HG02759 (cell line): ENCODE measurements around the gene SGPP2.

ENCODE experiments used
- ATAC-seq: cut with Tn5 transposase; IDR thresholded peaks from one replicate; pipeline ENCODE4 v1.9.1; 2021; ENCODE audit warnings: mild to moderate bottlenecking, moderate library complexity; ENCODE audit not compliant: unreplicated experiment

The SGPP2 gene

DNA sequence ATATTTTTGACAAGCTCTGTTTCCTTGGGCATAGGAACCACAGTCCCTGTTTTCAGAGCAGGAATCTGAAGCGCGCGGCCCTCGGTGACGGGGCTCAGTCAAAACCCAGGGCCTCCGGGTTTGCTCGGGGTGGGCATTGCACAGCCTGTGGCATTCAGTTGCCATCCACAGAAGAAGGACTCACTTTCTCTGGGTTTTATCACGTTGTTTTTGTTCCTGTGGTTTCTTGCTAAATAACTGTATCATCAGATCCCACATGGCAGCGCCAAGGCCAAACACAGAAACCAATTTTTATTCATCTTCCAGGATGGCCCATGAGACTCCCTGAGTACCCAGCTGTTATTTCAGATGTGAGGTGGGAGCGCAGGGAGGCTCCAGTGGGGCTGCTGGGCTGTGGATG is 35.6 kb downstream of the SGPP2 start:
- ATAC-seq, result no peak

DNA sequence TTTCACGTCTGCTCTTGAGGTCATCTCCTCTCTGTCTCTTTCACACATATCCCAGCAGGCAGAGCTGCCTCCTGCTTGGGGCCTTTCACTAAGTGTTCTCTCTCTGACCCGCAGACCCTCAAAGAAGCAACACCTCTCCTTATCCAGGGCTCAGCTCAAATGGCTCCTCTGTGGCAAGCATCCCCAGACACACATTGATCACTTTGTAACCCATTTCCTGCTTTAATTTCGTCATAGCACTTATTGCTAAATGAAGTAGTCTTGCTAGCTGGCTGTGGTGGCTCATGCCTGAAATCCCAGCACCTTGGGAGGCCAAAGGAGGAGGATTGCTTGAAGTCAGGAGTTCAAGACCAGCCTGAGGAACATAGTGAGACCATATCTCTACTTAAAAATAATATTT is 41.4 kb downstream of the SGPP2 start:
- no peak for ATAC-seq

DNA sequence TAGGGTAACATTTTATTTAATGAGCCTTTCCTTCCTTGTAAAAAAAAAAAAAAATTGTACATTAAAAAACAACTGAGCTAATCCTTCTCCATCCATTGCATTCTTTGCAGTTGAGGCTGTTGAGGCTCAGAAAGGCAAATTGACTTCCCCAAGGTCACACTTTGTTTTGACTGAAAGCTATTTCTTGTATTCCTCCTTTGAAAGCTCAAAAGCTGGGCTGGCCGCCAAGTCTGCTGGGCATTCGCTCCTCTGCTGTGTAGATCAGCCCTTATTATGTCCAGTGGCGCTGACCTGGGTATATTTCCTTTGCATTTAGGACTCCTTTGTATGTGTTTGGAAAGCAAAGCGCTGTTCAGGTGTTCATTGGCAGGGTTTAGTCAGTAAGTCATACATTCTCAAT is 44.0 kb downstream of the SGPP2 start:
- ATAC-seq, result no peak

DNA sequence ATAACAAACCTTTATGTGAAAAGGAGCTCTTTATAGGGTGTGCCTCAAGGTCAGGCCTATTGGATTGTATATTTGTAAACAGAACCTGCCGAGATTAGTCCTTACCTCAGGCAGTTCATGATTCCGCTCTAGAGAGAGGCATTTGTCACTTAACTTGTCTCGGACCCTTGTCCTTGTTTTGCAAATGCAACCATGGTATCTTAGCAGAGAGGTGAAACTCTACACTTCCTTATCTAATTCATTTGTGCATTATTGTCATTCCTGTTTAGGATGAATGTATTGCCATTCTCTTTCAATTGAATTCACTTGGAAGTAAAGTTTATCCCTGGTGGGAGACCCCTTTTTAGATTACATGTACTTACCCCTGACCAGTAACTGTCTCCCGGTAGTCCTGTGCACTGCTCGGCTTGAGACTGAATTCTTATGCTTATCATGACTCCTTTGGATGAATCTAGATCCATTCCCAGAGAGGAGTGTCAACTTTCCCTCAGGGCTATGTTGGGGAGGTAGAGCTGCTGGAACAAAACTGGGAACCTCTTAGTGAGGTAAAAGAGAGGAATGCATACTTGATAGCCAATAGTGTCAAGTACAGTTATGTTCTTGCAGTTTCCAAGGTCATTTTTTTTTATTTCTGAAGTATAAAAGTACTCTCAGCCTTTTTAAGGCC is 46.6 kb downstream of the SGPP2 start:
- no peak for ATAC-seq

DNA sequence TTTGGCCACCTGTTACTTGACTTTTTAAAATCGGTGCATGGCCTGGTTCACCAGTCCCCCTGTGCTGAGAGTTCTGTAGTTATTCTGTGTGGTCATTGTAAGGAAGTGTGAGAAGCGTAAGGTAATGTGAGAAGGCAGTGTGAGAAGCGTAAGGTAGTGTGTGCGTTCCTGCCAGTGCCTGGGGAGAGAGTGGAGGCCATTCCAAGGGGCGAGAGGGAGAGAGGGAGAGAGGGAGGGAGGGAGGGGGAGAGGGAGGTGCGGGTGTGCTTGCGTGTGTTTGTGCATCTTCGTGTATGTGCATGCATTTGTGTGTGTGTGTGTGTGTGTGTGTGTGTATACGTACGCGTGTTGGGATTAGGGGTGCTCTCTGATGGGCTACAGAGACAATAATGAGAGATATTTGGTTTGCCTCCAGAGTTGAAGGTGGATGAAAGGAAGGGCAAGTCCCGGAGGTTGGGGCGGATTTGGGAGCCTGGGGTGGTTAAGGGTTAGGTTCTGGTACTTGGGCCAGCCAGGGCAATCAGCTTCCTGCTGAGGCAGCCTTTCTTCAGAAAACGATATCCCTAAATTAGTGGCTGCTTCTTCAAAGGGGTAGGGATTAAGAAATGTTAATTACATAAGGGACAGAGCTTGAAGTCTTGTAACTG is 53.7 kb downstream of the SGPP2 start:
- no peak for ATAC-seq

DNA sequence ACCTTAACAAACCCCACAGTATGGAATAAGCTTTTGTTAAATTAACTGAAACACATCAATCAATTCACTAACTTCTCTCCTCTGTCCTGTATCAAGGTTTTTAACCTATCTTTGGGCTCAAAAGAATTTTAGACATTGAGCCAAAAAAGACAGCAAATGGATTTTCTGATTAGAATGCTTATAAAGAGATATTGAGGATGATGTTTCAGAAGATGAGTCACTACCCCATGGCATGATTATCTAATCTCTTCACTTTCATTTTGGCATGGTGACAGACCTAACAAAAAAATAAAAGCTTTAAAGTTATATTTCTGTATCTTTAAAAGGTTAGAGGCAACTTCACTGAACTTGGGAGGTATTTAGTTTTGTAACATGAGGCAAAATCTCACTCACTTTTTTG is 55.5 kb downstream of the SGPP2 start:
- ATAC-seq, result no peak

DNA sequence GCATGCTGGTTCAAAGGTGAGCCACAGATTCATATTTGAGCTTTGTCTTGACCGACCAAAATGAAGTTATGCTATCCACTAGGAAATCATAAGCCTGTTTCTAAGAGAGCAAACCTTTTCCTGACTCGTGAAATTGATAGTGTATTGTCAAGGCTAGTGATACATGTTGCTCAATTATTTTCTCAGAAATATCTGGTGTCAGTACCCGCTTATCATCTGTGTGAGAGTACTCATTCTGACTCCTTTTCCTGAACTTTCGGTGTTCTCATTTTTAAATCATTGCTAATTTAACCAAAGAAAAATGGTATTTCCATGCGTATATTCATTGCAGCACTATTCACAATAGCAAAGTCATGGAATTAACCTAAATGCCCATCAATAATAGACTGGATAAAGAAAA is 56.2 kb downstream of the SGPP2 start:
- ATAC-seq, result no peak

DNA sequence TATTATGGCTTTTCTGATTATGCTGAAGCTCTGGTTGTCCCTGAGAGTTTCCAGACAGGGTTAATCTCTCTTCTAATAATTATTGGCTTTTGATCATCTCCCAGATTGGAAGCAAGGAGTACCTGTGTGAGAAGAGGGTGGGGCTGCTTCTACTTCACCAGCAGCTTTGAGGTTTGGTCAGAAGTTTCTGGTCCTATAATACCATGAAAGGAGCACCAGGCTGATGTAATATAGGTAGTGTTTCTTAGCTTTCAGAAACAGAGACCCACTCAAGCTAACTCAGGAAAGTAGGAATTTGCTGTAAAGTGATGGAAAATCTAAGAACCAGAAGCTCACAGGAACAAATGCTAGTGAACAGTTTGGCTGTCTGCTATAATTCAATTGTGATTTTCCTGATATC is 57.6 kb downstream of the SGPP2 start:
- ATAC-seq, result no peak

DNA sequence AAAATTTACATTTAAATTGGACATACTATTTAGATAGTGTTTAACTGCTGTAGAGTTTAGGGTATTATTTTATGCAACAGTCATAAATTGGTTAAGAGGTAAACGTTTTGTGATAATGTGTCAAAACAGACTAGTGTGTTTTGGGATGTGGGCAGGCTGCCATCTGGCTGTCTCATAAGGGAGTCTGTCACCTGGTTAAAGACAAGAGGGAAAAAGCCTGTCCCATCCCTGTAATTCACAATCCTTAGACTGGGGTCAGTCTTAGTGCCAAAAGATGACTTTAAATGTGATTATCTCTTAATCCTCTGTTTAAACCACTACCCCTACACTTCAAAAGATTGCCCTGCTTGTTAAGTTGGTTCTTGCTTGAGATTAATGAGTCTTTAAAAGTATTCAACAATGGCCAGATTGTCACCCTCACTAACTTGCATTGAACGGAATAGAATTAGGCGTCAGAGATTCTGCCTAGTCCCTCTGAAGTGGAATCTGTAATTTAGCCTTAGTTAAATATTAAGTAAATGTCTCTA is 59.2 kb downstream of the SGPP2 start:
- ATAC-seq, result no peak

DNA sequence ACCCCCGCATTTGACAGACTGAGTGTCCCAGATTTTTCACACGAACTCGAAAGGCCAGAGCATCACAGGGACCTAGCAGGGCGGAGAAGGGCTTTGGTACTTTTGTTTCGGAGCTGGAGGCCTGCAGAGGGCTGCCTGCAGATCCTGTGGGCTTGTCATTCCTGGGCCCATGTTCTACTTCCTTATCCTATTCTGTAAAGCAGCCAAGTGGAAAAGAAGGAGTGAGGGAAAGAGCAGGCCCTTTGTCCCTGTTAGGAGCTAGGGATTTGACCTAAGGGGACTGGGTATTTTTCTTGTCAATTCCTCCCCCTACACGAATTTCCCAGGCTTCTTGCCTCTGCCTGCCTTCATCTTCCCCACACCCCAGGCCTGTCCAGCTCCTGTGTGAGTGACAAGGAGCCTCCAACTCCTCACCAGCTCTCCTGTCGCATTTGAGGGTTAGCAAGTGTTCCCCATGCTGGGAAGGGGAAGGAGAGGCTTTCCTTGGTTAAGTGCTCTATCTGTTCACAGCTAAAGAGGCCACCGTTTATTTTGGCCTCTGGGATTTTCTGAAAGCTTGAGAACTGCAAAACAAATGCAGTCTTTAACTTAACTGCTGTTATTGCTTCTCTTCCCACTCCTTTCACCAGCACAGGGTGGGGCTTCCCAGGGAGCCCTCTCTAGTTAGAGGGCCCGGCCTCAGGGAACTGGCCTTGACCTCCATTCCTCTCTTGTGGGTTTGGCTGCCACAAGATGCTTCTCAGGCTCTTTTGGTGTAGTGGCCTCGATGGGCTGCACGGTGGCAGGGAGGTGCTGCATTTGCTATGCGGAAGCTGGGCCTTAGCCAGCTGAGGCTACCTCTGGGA is 61.2 kb downstream of the SGPP2 start:
- ATAC-seq, result no peak

DNA sequence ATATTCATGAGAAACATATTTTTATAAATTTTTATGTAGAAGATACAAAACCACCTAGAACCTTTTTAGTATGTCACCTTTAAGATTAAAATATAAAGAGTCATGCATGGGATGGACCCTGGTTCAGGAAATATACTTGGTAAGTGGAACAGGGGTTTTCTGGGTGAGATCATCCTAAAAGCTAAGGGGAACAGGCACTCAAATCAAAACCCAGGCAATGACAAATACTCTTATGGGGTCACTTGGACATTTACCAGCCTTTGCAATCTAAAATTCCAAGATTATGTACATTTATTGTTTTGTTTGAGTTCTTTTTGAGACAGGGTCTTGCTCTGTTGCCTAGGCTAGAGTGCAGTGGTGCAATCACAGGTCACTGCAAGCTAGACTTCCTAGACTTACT is 65.8 kb downstream of the SGPP2 start:
- no peak for ATAC-seq

DNA sequence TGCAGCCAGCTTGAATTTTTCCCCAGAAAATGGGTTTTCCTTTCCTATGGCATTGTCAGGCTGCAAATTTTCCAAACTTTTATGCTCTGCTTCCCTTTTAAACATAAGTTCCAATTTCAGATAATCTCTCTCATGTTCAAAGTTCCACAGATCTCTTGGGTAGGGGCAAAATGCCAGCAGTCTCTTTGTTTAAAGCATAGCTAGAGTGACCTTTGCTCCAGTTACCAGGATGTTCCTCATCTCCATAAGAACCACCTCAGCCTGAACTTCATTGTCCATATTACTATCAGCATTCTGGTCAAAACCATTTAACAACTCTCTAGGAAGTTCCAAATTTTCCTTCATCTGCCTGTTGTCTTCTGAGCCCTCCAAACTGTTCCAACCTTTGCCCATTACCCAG is 68.3 kb downstream of the SGPP2 start:
- no peak for ATAC-seq

DNA sequence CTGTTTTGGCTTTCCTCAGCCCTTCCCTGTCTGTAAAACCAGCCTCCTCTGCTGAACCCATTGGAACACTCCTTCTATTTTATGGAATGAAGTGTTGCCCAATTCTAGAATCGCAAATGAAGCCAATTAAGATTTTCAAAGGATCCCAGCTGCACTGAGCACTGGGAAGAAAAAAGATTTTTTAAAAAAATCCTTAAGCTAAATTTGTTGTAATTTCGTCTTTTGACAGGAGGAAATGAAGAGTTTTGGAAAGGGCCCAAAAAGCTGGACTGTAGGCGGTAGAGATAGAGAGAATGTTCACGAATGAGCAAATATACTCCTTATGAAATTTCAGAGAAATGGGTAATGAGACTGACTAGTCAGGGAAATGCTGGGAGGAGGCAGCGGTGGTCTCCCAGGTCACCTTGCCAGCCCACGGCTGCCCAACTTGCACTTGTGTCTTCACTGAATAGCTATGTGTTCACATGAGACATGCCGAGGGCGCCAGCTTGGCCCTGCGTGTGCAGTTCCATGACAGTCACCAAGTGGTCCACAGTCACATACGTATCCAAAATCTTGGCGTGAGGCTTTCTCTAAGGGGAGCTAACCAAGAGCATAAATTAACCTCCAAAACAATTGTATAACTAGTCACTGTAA is 69.9 kb downstream of the SGPP2 start:
- ATAC-seq, result no peak

DNA sequence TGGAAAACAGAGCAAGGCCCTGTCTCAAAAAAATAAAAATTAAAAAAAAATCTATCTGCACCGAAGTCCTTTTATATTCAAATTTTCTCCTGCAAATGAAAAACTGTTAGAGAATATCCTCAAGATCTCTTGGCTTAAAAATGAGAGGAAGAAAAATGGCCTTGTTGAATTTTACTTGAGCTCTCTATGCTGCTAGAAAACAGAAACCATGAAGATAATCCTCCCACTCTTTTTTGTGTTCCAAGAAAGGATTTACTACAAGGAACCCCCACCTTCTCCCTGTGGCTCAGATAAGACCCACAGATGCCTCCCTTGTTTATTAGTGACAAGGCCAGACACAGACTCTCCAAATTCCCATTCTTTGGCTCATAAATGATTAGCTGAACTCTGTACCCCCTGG is 71.0 kb downstream of the SGPP2 start:
- no peak for ATAC-seq

DNA sequence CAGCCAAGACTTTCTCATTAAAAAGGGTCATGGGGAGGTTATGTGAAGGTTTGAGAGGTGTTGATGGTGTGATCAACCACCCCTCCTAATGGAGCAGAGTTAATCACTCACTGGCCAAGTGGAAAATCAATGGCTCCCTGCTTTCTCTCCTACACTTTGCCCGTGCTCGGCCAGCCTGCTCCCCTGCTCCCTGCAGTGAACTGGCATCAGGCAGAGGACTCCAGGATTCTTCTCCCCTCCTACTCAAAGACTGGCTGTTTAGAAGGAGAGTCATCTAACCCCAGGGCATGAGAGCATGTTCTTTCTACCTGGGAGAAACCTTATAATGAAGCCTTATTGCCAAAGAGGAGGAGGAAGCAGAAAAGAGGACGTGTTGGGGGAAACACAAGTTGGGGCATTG is 74.9 kb downstream of the SGPP2 start:
- ATAC-seq, result no peak

DNA sequence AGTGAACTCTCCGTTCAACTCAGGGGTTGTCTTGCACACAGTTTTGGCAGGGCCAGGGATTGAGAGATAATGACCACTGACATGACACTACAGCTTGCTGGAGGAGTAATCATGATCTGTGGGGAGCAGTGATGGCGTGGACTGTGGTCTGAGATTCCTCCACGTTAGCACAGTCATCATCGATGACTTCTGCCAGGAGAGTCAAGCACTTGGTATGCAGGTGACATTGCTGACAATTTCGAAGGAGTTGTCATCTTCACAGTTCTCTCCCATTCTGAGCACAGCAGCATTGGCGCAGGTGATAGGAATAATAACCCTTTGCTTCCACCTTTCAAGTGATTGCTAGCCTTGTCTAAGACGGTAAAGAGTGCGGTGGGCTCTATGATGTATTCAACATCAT is 79.8 kb downstream of the SGPP2 start:
- no peak for ATAC-seq

DNA sequence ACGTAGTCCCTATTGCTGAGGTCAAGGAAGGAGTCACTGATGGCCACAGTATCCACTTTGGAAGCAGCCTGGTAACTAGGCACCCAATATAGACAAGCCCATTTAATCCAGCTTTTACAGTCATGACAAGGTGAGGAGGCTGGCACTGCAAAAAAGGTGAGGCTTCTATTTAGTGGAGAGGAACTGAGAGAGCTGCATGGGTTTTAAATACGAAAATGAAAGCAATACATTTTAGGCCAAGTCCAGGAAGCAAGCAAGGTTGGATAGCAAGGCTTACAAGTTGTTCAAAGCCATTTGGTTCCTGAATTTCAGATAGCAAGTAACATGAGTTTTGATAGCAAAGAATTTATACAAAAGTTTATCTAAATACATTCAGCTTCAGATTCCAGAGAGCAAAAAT is 80.4 kb downstream of the SGPP2 start:
- ATAC-seq, result peak; percentile 97

DNA sequence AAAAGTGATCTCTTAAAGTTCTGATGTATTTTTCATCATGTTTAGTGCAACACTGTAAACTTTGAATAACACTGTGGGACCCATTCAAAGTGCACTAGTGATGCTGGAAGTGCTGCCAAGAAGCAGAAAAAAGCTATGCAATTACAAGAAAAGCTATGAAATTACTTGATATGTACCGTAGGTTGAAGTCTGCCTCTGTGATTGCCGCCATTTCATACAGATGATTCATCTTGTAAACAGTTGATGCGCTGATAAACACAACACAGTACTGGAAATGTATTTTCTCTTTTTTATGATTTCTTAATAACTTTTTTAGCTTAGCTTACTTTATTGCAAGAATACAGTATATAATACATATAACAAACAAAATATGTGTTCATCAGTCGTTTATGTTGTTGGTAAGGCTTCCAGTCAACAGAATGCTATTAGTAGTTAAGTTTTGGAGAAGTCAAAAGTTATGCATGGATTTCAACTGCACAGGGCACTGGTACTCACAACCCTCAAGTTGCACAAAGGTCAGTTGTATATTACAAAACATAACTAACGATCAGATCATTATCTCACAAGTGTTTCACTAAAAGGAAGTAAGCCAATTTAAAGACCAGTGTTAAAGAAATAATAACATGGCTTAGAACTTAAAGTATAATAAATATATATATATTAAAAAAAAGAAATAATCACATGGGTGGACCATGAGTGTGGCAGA is 82.0 kb downstream of the SGPP2 start:
- ATAC-seq, result no peak

DNA sequence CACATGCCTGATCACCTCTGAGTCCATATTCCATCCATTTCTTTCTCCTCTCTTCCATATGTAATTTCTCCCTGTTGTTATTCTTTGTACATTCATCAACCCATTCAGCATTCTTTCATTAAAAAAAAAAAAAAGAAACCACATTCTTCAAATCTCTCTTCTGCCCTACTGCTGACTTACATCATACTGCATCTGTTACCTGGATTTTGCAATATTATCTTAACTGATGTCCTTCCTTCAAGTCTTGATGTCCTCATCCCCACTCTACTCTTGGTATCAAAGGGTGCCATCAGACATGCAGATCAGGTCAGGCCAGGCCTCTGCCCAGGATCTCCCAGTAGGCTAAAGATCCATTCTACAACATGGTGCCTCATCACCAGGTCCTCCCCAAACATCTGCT is 90.6 kb downstream of the SGPP2 start:
- no peak for ATAC-seq

DNA sequence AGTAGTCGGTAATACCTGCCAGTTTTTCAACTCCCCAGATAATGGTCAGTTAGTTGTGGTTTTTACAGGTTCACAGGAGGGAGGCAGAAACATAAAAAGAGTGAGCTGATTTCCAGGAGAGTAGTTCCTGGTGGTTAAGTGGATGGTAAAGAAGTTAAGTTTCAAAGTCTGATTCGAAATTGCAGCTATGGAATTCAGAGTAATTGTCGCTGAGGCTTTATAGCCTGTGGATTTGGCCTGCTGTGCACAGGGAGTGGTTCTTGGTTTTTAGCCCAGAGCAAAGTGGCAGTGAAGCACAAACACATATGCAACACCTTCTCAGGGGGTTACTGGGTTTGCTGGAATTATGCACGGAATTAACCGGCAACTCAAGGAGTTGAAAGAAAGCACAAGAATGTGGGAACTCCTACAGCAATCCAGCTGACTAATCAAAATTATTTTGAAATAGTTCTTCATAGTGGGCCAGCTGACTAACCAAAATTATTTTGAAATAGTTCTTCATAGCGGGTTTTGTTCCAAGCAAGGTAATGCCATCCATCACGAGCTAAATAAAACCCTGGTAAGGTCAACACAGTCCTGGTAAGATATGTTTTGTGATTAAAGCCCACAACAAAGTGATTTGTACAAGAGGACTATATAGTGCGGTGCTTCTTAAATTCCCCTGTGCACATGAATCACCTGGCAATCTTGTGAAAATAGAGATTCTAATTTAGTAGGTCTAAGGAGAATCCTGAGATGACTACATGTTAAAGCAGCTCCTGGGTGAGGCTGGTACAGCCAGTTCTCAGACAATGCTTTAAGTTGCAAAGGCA is 94.4 kb downstream of the SGPP2 start:
- ATAC-seq, result no peak
